ENCODE measurements around the gene WIPF2. TPM values are rescaled to one million over a fixed set of nuclear protein-coding genes. Genes with fewer than 3 reads are reported as not detected.

Gene WIPF2
- total RNA-seq, 2 experiments from 2014 or later = 17.3 to 21.3 TPM

- TF ChIP-seq, protein P1, sequence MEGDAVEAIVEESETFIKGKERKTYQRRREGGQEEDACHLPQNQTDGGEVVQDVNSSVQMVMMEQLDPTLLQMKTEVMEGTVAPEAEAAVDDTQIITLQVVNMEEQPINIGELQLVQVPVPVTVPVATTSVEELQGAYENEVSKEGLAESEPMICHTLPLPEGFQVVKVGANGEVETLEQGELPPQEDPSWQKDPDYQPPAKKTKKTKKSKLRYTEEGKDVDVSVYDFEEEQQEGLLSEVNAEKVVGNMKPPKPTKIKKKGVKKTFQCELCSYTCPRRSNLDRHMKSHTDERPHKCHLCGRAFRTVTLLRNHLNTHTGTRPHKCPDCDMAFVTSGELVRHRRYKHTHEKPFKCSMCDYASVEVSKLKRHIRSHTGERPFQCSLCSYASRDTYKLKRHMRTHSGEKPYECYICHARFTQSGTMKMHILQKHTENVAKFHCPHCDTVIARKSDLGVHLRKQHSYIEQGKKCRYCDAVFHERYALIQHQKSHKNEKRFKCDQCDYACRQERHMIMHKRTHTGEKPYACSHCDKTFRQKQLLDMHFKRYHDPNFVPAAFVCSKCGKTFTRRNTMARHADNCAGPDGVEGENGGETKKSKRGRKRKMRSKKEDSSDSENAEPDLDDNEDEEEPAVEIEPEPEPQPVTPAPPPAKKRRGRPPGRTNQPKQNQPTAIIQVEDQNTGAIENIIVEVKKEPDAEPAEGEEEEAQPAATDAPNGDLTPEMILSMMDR (IDR thresholded peaks at IDR 0.05) = no peak
- Histone ChIP-seq H3K9me3 (ENCODE audit: control insufficient read depth in 1 of 2, insufficient read depth in 1 of 2, low read length in 2 of 2) (no peaks in the 10 kb centered on the region), H3K27me3 (ENCODE audit: control insufficient read depth in 1 of 2, insufficient read depth in 2 of 2, low read length in 2 of 2) (no peaks in the 10 kb centered on the region), H3K4me1 (ENCODE audit: insufficient read depth, low read length) (peaks cover 92% of the 10 kb centered on the region), H3K27ac (ENCODE audit: low read depth in 1 of 2, low read length in 2 of 2) (peak overlapping the region; percentile 99), H3K4me3 (ENCODE audit: low read length) (peak overlapping the region; percentile 96), H3K36me3 (ENCODE audit: insufficient read depth, low read length) (no peaks in the 10 kb centered on the region)
- ATAC-seq (ENCODE audit: poor library complexity) = peak; percentile 9
- ChIA-PET CTCF (interaction anchor here (1.0 to 4.7 kb wide), 4 partner anchors 21 to 213 kb away, joined by 3 to 25 read pairs (median 8); partner anchors contain the start of gene WIPF2), POLR2A (interaction anchor here (0.9 to 5.3 kb wide), 9 partner anchors 7 to 228 kb away, joined by 3 to 117 read pairs (median 7); partner anchors contain the start of genes RARA and WIPF2)
- intact Hi-C loops (cut with DNase I, micrococcal nuclease) = loop anchor here (1.0 to 5.0 kb wide), 3 partner anchors 17 to 287 kb away; partner anchors contain the start of gene CDC6 (in 1 of the 2)
- H3K4me3 Mint-ChIP-seq = peak overlapping the region; percentile 95
- peaks cover 88% of the 10 kb centered on the region for H3K4me1 Mint-ChIP-seq (ENCODE audit: low read depth)
- H3K9me3 Mint-ChIP-seq = no peaks in the 10 kb centered on the region
- peak overlapping the region; percentile 99 for H3K27ac Mint-ChIP-seq
- peak; percentile 55 to 94 (median 79) for DNase-seq
- H3K27me3 Mint-ChIP-seq = no peaks in the 10 kb centered on the region
- peaks cover 48% of the 10 kb centered on the region for H3K36me3 Mint-ChIP-seq (ENCODE audit: low read depth)
These were observed 100.8 kb downstream of the WIPF2 start for GRCh38 chr17:40319651-40320540.

GRCh38 chr17:40320756-40321523 is 101.8 kb downstream of the WIPF2 start:
- intact Hi-C loops (cut with DNase I, micrococcal nuclease) = loop anchor here (1.0 to 5.0 kb wide), 2 partner anchors 34 to 286 kb away; partner anchors contain the start of gene CDC6 (in 1 of the 2)
- ChIA-PET CTCF (interaction anchor here (0.6 to 4.7 kb wide), 5 partner anchors 20 to 212 kb away, joined by 4 to 25 read pairs (median 6); no protein-coding TSS in a partner anchor), POLR2A (interaction anchor here (0.9 to 5.3 kb wide), 8 partner anchors 10 to 33 kb away, joined by 3 to 117 read pairs (median 16); partner anchors contain the start of gene RARA)
- DNase-seq (peak in 10 of 14 experiments; percentile 26 to 81 (median 60)), ATAC-seq (ENCODE audit: poor library complexity) (no peak)
- Histone ChIP-seq H3K4me1 (ENCODE audit: insufficient read depth, low read length) (peaks cover 93% of the 10 kb centered on the region), H3K27ac (ENCODE audit: low read depth in 1 of 2, low read length in 2 of 2) (peak overlapping the region; percentile 99), H3K4me3 (ENCODE audit: low read length) (peak overlapping the region; percentile 96), H3K36me3 (ENCODE audit: insufficient read depth, low read length) (no peaks in the 10 kb centered on the region), H3K9me3 (ENCODE audit: control insufficient read depth in 1 of 2, insufficient read depth in 1 of 2, low read length in 2 of 2) (no peaks in the 10 kb centered on the region), H3K27me3 (ENCODE audit: control insufficient read depth in 1 of 2, insufficient read depth in 2 of 2, low read length in 2 of 2) (no peaks in the 10 kb centered on the region)
- Mint-ChIP-seq H3K4me3 (peak overlapping the region; percentile 95), H3K36me3 (ENCODE audit: low read depth) (peaks cover 48% of the 10 kb centered on the region), H3K4me1 (ENCODE audit: low read depth) (peaks cover 87% of the 10 kb centered on the region), H3K27ac (peak overlapping the region; percentile 99), H3K9me3 (no peaks in the 10 kb centered on the region), H3K27me3 (no peaks in the 10 kb centered on the region)
- TF ChIP-seq, protein P1 (IDR thresholded peaks at IDR 0.05) = no peak

DNA sequence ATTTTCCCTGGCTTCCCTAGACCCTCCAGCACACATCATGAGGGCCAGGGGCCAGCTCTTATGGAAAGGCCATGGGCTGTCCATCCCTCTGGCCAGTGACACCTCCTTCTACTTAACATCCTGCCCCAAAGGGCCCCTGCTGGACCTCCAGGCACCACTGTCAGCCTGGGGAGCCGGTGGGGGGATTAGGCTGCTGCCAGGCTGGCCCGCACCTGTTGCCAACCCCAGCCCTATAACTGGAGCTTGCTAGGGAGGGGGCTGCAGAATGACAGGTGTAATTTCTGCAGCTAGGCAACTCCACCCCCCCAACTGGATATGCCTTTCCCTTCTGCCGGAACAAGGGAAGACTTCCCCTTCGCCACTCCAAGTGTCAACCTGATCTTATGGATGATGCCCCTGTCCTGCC is 102.4 kb downstream of the WIPF2 start:
- intact Hi-C loops (cut with DNase I, micrococcal nuclease) = loop anchor here (5.0 kb wide), 1 partner anchor 286 kb away; no protein-coding TSS in a partner anchor
- CTCF ChIA-PET = interaction anchor here (0.6 to 4.7 kb wide), 4 partner anchors 20 to 212 kb away, joined by 4 to 25 read pairs (median 8); no protein-coding TSS in a partner anchor
- Histone ChIP-seq H3K36me3 (ENCODE audit: insufficient read depth, low read length) (no peaks in the 10 kb centered on the region), H3K27ac (ENCODE audit: low read depth in 1 of 2, low read length in 2 of 2) (peak overlapping the region; percentile 99), H3K4me1 (ENCODE audit: insufficient read depth, low read length) (peaks cover 93% of the 10 kb centered on the region), H3K27me3 (ENCODE audit: control insufficient read depth in 1 of 2, insufficient read depth in 2 of 2, low read length in 2 of 2) (no peaks in the 10 kb centered on the region), H3K9me3 (ENCODE audit: control insufficient read depth in 1 of 2, insufficient read depth in 1 of 2, low read length in 2 of 2) (no peaks in the 10 kb centered on the region), H3K4me3 (ENCODE audit: low read length) (peak overlapping the region; percentile 96)
- Mint-ChIP-seq H3K9me3 (no peaks in the 10 kb centered on the region), H3K4me1 (ENCODE audit: low read depth) (peaks cover 87% of the 10 kb centered on the region), H3K27ac (peak overlapping the region; percentile 99), H3K36me3 (ENCODE audit: low read depth) (peaks cover 48% of the 10 kb centered on the region), H3K4me3 (peak overlapping the region; percentile 95), H3K27me3 (no peaks in the 10 kb centered on the region)
- TF ChIP-seq, protein P1 (IDR thresholded peaks at IDR 0.05) = no peak
- ATAC-seq (ENCODE audit: poor library complexity) = no peak
- peak in 1 of 14 experiments; percentile 50 for DNase-seq
- POLR2A ChIA-PET = interaction anchor here (2.1 to 5.3 kb wide), 4 partner anchors 13 to 32 kb away, joined by 18 to 117 read pairs (median 25); no protein-coding TSS in a partner anchor
